GM10266 (cell line): ENCODE measurements around the gene PLXNC1.

Source experiments
- DNase-seq: peaks from one replicate; pipeline ENCODE4 v3.0.0; 2012; ENCODE audit errors: extremely low spot score
- TF ChIP-seq, protein P1 (sequence below): IDR thresholded peaks from 2 replicates; pipeline ENCODE4 v1.5.1; 2012; ENCODE audit warnings: mild to moderate bottlenecking, low read depth; ENCODE audit not compliant: control insufficient read depth, insufficient read depth; ENCODE audit errors: missing control alignments

PLXNC1 gene

DNA sequence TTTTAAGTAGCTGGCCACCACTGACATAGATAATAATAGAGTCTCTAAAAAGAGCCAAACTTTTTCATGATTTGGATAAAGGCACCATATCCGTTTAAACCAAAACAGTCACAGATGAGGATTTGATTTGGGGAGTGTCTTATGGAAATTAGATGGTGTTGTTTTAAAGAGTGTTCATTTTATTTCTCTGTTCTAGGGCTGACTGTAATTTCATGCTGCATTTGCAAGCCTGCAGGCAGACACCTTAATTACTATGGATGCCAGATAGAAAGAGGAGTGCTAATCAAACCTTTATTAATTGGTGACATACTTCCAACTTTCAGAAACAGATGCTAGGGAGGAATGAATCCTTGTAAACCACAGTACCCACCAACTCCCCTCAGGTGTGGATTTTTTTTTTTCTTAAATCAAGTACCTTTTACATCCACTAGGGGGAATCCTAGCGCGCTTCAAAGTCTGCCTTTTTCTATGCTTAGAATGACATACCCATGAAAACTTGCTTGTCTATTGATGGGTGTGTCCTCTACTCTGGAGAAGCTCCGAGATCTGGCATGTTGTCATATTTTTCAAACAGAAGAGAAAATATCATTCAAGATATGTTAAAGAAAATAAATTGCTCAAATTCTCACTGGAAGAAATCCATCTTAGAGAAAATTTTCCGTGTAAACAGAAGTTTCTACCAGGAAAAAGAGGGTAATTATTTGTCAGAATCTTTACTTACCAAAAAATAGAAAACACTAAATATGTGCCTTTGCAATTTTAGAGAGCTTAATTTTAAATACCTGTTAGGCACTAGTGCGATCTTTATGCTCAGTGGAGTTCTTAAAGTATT, 14.2 kb upstream of the PLXNC1 start:
- TF ChIP-seq, protein P1, sequence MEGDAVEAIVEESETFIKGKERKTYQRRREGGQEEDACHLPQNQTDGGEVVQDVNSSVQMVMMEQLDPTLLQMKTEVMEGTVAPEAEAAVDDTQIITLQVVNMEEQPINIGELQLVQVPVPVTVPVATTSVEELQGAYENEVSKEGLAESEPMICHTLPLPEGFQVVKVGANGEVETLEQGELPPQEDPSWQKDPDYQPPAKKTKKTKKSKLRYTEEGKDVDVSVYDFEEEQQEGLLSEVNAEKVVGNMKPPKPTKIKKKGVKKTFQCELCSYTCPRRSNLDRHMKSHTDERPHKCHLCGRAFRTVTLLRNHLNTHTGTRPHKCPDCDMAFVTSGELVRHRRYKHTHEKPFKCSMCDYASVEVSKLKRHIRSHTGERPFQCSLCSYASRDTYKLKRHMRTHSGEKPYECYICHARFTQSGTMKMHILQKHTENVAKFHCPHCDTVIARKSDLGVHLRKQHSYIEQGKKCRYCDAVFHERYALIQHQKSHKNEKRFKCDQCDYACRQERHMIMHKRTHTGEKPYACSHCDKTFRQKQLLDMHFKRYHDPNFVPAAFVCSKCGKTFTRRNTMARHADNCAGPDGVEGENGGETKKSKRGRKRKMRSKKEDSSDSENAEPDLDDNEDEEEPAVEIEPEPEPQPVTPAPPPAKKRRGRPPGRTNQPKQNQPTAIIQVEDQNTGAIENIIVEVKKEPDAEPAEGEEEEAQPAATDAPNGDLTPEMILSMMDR = peak; percentile 51
- peak; percentile 62 for DNase-seq

DNA sequence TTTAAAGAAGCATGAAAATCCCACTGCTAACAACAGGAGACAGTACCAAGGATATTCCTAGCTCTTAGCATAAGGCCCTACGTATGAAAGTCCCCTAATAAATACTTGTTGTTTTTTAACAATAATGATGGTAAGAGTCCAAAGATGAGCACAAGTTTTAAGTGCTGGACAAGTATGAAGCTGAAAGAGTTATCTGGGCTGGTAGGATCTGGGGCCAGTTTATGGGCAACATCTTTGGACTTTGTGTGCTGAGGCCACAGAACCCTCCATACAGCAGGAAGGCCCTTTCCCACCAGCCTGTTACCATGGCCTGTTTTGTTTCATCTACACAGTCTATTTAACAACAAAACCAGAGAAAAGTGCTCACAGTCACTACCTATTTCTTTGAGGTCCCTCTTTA, 12.5 kb upstream of the PLXNC1 start:
- DNase-seq = no peak
- TF ChIP-seq, protein P1 = no peak

DNA sequence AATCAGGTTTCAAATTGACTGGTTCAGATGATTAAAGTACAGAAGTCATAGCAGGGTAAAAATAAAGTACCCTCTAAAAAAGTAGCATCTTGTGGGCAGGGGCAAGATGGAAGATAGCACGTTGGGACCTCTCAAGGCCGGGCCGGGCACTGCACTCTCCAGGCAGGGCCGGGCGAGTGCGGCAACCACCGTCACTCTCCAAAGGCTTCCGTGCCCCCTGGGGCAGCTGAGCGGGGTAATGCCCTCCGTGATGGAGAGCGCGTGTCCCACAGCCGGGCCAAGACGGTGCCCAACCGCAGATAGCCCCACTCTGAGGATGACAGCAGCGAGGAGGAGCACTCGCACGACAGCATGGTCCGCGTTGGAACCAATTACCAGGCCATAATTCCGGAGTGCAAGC, 8.6 kb upstream of the PLXNC1 start:
- TF ChIP-seq, protein P1 = no peak

DNA sequence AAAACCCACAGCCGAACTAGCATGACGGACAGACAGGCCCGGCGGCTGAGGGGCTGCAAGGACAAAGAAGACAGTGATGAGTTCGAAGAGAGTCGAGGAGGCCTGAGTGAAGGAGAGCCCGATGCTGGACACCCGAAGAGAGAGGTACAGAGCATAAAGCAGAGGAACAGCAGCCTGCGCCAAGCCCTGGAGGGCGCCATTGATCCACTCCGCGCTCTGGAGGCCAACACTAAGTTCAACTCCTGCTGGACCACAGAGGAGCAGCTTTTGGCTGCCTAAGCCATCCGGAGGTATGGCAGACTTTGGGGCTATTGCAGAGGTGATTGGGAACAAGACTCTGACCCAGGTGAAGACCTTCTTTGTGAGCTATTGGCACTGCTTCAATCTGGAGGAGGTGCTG, 7.8 kb upstream of the PLXNC1 start:
- TF ChIP-seq, protein P1 = peak; percentile 59
- DNase-seq = no peak

More for the DNA sequence above, 8.6 kb upstream of the PLXNC1 start:
- DNase-seq = no peak

DNA sequence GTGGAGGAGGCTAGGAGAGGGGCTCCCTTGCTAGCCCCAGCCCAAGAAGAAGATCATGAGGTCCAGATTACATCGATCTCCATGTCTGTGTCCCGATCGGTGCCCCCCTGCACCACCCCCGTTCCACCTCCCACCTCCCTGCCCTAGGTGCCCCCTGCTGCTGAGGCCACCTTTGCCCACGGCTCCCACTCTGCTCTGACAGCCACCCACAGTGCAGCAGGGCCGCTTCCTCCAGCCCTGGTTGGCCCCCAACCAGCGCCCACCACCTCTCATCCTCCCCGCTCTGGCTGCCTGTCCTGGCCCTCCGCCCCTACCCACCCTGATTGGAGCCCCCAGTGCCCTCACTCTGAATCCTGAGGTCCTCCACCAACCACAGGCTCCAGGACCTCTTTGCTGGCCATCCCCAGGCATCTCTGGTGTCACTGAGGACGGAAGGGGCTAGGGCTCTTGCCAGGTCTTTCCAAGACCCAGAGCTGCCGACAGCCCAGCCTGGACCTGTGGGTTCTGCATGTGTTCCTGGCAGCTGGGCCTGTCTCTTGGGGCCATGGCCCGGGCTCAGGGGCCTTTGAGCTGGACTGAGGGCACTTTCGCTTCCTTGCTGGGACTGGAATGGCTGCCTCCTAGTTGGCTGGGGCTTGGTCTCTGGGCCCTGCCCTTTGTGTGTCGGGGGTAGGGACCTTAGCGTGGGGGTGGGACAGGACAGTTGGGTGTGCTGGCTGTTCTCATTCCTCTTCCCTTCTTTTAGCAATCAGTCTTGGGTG, 7.2 kb upstream of the PLXNC1 start:
- no peak for DNase-seq
- TF ChIP-seq, protein P1 = no peak

DNA sequence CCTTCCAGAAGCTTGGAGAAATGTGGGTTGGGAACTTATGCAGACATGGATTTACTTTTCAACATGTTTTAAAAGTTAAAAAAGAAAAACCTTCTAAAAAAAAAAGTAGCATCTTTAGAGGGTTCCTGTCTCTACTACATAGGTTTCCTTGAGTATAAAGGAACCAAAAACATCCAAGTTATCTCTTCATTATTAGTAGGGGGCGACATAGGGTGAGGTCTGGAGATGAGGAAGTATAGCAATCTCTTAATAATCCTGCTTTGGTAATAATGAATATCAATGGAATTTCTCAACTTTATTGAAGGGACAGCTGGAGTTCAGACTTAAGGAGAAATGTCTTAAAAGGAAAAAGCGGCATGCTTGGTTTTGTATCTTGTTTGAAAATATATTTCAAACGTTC, 6.5 kb upstream of the PLXNC1 start:
- TF ChIP-seq, protein P1 = no peak
- no peak for DNase-seq

DNA sequence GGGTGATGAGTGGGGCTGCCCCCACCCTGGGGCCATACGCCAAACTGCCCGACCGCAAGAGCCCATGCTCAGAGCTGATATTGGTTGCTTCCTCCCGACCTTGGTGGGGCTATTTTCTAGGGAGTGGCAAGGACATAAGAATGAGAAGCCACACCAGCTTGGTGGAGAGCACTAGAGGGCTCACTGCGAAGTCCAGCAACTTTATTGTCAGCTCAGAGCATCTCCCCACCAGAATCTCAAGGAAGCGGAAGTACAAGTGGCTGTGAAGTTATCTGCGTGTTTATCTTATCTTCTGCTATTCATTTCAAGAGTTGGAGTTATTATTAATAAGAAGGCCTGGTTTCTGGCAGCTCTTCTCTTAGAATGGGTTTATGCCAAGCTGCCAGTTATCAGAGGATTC, 4.9 kb upstream of the PLXNC1 start:
- TF ChIP-seq, protein P1 = no peak
- DNase-seq = no peak
